Measurements from ENCODE around the gene PCDH12. TPM values are rescaled to one million over a fixed set of nuclear protein-coding genes. Genes with fewer than 3 reads are reported as not detected.

The PCDH12 gene
- total RNA-seq, 1 experiment from 2014 or later, result not detected

GRCh38 chr5:141913560-141914198, 44.3 kb downstream of the PCDH12 start:
- Histone ChIP-seq H2BK15ac (ENCODE audit: low read depth, low read length) (no peak overlapping the region), H3K9ac (ENCODE audit: extremely low read depth, insufficient read length, low read length) (no peak overlapping the region), H2BK120ac (ENCODE audit: low read depth, low read length, poor library complexity, severe bottlenecking) (no peak overlapping the region), H4K20me1 (ENCODE audit: control insufficient read depth, insufficient read depth, insufficient read length) (no peaks in the 10 kb centered on the region), H3K27me3 (ENCODE audit: insufficient read depth, low read length) (no peaks in the 10 kb centered on the region; the same call in 1 of the 2 replicates), H2BK5ac (ENCODE audit: insufficient read length, low read length) (no peak overlapping the region), H2BK20ac (ENCODE audit: low read depth, low read length, poor library complexity, severe bottlenecking) (no peak overlapping the region), H3K23me2 (ENCODE audit: insufficient read length, low read depth, low read length, poor library complexity, severe bottlenecking) (peaks cover 4% of the 10 kb centered on the region), H2AK5ac (ENCODE audit: insufficient read length, low read length) (no peak overlapping the region), H4K5ac (ENCODE audit: insufficient read length, low read depth, low read length) (no peak overlapping the region), H3K27ac (ENCODE audit: insufficient read length, low read depth, low read length) (no peak overlapping the region), H3K4me2 (ENCODE audit: insufficient read depth, insufficient read length, low read length) (peak overlapping the region; percentile 18), H3K79me1 (ENCODE audit: insufficient read depth, low read depth, low read length, poor library complexity, severe bottlenecking) (no peaks in the 10 kb centered on the region), H3T11ph (ENCODE audit: low read length) (no peak overlapping the region), H3K79me2 (ENCODE audit: insufficient read depth, low read length) (no peaks in the 10 kb centered on the region), H3K56ac (ENCODE audit: insufficient read length, low read depth, low read length) (no peak overlapping the region), H3K4ac (ENCODE audit: low read depth, low read length) (no peak overlapping the region), H2AFZ (ENCODE audit: low read length) (peak overlapping the region; percentile 17), H4K8ac (replicated peaks; ENCODE audit: insufficient read length, low read depth, low read length) (no peak overlapping the region), H3K23ac (ENCODE audit: insufficient read length, low read depth, low read length) (no peak overlapping the region), H3K18ac (ENCODE audit: insufficient read length, low read depth, low read length) (no peak overlapping the region), H3K14ac (ENCODE audit: insufficient read depth, low read length) (no peak overlapping the region), H4K91ac (ENCODE audit: insufficient read length, low read depth, low read length) (no peak overlapping the region), H2BK12ac (ENCODE audit: insufficient read length, low read depth, low read length) (no peak overlapping the region), H3K9me3 (ENCODE audit: control insufficient read depth, low read depth, low read length) (no peaks in the 10 kb centered on the region), H3K4me1 (ENCODE audit: insufficient read depth, low read length) (peaks cover 2% of the 10 kb centered on the region; the same call in 1 of the 2 replicates)
- Mint-ChIP-seq H3K36me3 (ENCODE audit: insufficient read depth in 1 of 3, low read depth in 3 of 3) (no peaks in the 10 kb centered on the region), H3K9me3 (no peaks in the 10 kb centered on the region; a peak in 1 of 5 replicates), H3K27me3 (ENCODE audit: low read depth) (peaks cover 51% of the 10 kb centered on the region), H3K27ac (no peak overlapping the region), H3K4me3 (peak overlapping the region; percentile 56 to 67), H3K4me1 (peaks cover 20 to 24% of the 10 kb centered on the region in 2 experiments)
- TF ChIP-seq CTCF (conservative IDR thresholded peaks at IDR 0.05), result no peak
- no CpG with 5 or more reads among the region's 16 CpGs for WGBS (ENCODE audit: extremely low coverage, insufficient read length, low lambda C conversion rate)
- no peak for DNase-seq
